Thymus (tissue), 11 donors: ENCODE data around the gene BDH1. TPM values are rescaled to one million over a fixed set of nuclear protein-coding genes. Genes with fewer than 3 reads are reported as not detected.

Source experiments
- DNase-seq, 9 donors: peaks; one replicate each; pipeline ENCODE4 v3.0.0-alpha.2; 2013; ENCODE audit warnings: low spot score in 9 of 9, low read depth in 6 of 9, missing footprints in 1 of 9
- H3K27ac ChIP-seq, 2 donors: one replicate each; pipeline ENCODE4 v1.5.1; 2013; ENCODE audit warnings: control low read depth in 1 of 2, low read depth in 1 of 2, low read length in 1 of 2, mild to moderate bottlenecking in 1 of 2, moderate library complexity in 1 of 2
- H3K27me3 ChIP-seq, 2 donors: one replicate each; pipeline ENCODE4 v1.5.1; 2013; ENCODE audit warnings: low read length in 1 of 2; ENCODE audit not compliant: control insufficient read depth in 2 of 2, insufficient read depth in 1 of 2
- H3K36me3 ChIP-seq, 2 donors: one replicate each; pipeline ENCODE4 v1.5.1; 2013; ENCODE audit warnings: low read length in 1 of 2, mild to moderate bottlenecking in 1 of 2, moderate library complexity in 1 of 2; ENCODE audit not compliant: control insufficient read depth in 2 of 2, insufficient read depth in 2 of 2
- H3K4me1 ChIP-seq, 2 donors: one replicate each; pipeline ENCODE4 v1.5.1; 2013; ENCODE audit warnings: low read length in 2 of 2; ENCODE audit not compliant: control insufficient read depth in 2 of 2, insufficient read depth in 2 of 2
- H3K4me3 ChIP-seq, 2 donors: one replicate each; pipeline ENCODE4 v1.5.1; 2013; ENCODE audit warnings: low read length in 2 of 2, control low read depth in 1 of 2, mild to moderate bottlenecking in 1 of 2
- H3K9me3 ChIP-seq, 2 donors: one replicate each; pipeline ENCODE4 v1.5.1; 2013; ENCODE audit warnings: low read length in 1 of 2, mild to moderate bottlenecking in 1 of 2; ENCODE audit not compliant: control insufficient read depth in 2 of 2, insufficient read depth in 1 of 2
- WGBS: extraction: QIAGEN DNeasy Blood & Tissue Kit; methylation state at CpG from one replicate; pipeline ENCODE4 v1.1.7; 2013; 5-methylcytosine and 5-hydroxymethylcytosine counted together
- polyA plus RNA-seq: library from polyadenylated mRNA; stranded (reverse); fragments of 200-250 nt; gene quantifications from one replicate; pipeline ENCODE4 v1.2.3, GENCODE V29; 2013
- total RNA-seq: library from RNA; stranded (reverse); fragments of 120-200 nt; gene quantifications from one replicate; pipeline ENCODE4 v1.2.4, GENCODE V29; 2013
- donor health status: healthy.

The BDH1 gene
- total and polyA plus RNA-seq, 2 donors, result 13.2 to 25.1 TPM

GRCh38 chr3:197528190-197528589, 27.6 kb downstream of the BDH1 start:
- no peak overlapping the region for H3K4me3 ChIP-seq
- no peaks in the 10 kb centered on the region for H3K4me1 ChIP-seq
- no peak overlapping the region for H3K27ac ChIP-seq
- no peaks in the 10 kb centered on the region for H3K27me3 ChIP-seq
- peaks cover 55 to 58% of the 10 kb centered on the region in 2 donors for H3K36me3 ChIP-seq
- WGBS, result 98% methylated on average over 6 of the region's 6 CpGs
- no peaks in the 10 kb centered on the region for H3K9me3 ChIP-seq
- DNase-seq, result no peak

- H3K36me3 ChIP-seq, result peaks cover 53 to 56% of the 10 kb centered on the region in 2 donors
- H3K4me1 ChIP-seq, result no peaks in the 10 kb centered on the region
- H3K27ac ChIP-seq, result no peak overlapping the region
- H3K27me3 ChIP-seq, result no peaks in the 10 kb centered on the region
- H3K9me3 ChIP-seq, result no peaks in the 10 kb centered on the region
- DNase-seq, result no peak
- no peak overlapping the region for H3K4me3 ChIP-seq
- WGBS, result 97% methylated on average over 5 of the region's 5 CpGs
Observed at GRCh38 chr3:197527569-197527968, 28.2 kb downstream of the BDH1 start.

- peaks cover 54 to 56% of the 10 kb centered on the region in 2 donors for H3K36me3 ChIP-seq
- DNase-seq, result no peak
- H3K4me1 ChIP-seq, result no peaks in the 10 kb centered on the region
- no peak overlapping the region for H3K4me3 ChIP-seq
- H3K9me3 ChIP-seq, result no peaks in the 10 kb centered on the region
- H3K27me3 ChIP-seq, result no peaks in the 10 kb centered on the region
- WGBS, result 96% methylated on average over 5 of the region's 5 CpGs
- H3K27ac ChIP-seq, result no peak overlapping the region
Observed at GRCh38 chr3:197525706-197526105, 30.1 kb downstream of the BDH1 start.

- Histone ChIP-seq H3K9me3 (no peaks in the 10 kb centered on the region), H3K27ac (no peak overlapping the region), H3K27me3 (no peaks in the 10 kb centered on the region), H3K36me3 (peaks cover 52 to 65% of the 10 kb centered on the region in 2 donors), H3K4me1 (no peaks in the 10 kb centered on the region), H3K4me3 (no peak overlapping the region)
- WGBS, result 85% methylated on average over 8 of the region's 8 CpGs
- no peak for DNase-seq
Observed at GRCh38 chr3:197524128-197524527, 31.6 kb downstream of the BDH1 start.

GRCh38 chr3:197523526-197523925, 32.2 kb downstream of the BDH1 start:
- DNase-seq, result no peak
- Histone ChIP-seq H3K36me3 (peaks cover 47 to 59% of the 10 kb centered on the region in 2 donors), H3K27ac (no peak overlapping the region), H3K4me1 (no peaks in the 10 kb centered on the region), H3K27me3 (no peaks in the 10 kb centered on the region), H3K9me3 (no peaks in the 10 kb centered on the region), H3K4me3 (no peak overlapping the region)
- WGBS, result 95% methylated on average over 14 of the region's 14 CpGs

- Histone ChIP-seq H3K9me3 (no peaks in the 10 kb centered on the region), H3K36me3 (peaks cover 42 to 53% of the 10 kb centered on the region in 2 donors), H3K27me3 (no peaks in the 10 kb centered on the region), H3K4me1 (no peaks in the 10 kb centered on the region), H3K27ac (no peak overlapping the region), H3K4me3 (no peak overlapping the region)
- WGBS, result 97% methylated on average over 5 of the region's 5 CpGs
- no peak for DNase-seq
Observed at GRCh38 chr3:197522881-197523441, 32.8 kb downstream of the BDH1 start.

- H3K27ac ChIP-seq, result no peak overlapping the region
- WGBS, result 96% methylated on average over 13 of the region's 13 CpGs
Observed at GRCh38 chr3:197522183-197522715, 33.5 kb downstream of the BDH1 start.

GRCh38 chr3:197521277-197522182, 34.2 kb downstream of the BDH1 start:
- Histone ChIP-seq H3K4me3 (no peak overlapping the region), H3K27me3 (no peaks in the 10 kb centered on the region), H3K36me3 (peaks cover 28 to 43% of the 10 kb centered on the region in 2 donors), H3K9me3 (no peaks in the 10 kb centered on the region), H3K27ac (no peak overlapping the region), H3K4me1 (peaks cover 0 to 3% of the 10 kb centered on the region in 2 donors)
- DNase-seq, result no peak
- WGBS, result 95% methylated on average over 18 of the region's 18 CpGs

More at GRCh38 chr3:197522183-197522715, 33.5 kb downstream of the BDH1 start:
- H3K36me3 ChIP-seq, result peaks cover 35 to 47% of the 10 kb centered on the region in 2 donors
- H3K27me3 ChIP-seq, result no peaks in the 10 kb centered on the region
- no peaks in the 10 kb centered on the region for H3K9me3 ChIP-seq
- H3K4me1 ChIP-seq, result no peaks in the 10 kb centered on the region
- DNase-seq, result no peak
- no peak overlapping the region for H3K4me3 ChIP-seq
